Cardiac fibroblast (primary cell): ENCODE measurements around the gene DUSP8.

Source experiments
- DNase-seq, 2 donors: peaks; one replicate each; pipeline versions ENCODE4 v3.0.0 to v3.0.0-alpha.2; 2010; ENCODE audit warnings: low read depth in 2 of 2
- H3K4me3 ChIP-seq, 2 donors: replicated peaks in 1 of 2; 1 replicate in 1 of 2; 2 replicates in 1 of 2; pipeline ENCODE4 v1.5.1; 2011; ENCODE audit warnings: low read depth in 2 of 2, low read length in 2 of 2, mild to moderate bottlenecking in 2 of 2, moderate library complexity in 1 of 2
- CTCF ChIP-seq: IDR thresholded peaks from one replicate; pipeline ENCODE4 v1.5.1; 2011; ENCODE audit warnings: low read depth, mild to moderate bottlenecking, low read length, inconsistent platforms

The DUSP8 gene

GRCh38 chr11:1574933-1575242 is 2.8 kb upstream of the DUSP8 start:
- TF ChIP-seq CTCF = no peak
- H3K4me3 ChIP-seq = no peak overlapping the region
- DNase-seq = no peak

GRCh38 chr11:1574238-1574932 is 2.3 kb upstream of the DUSP8 start:
- peak; percentile 53 for TF ChIP-seq CTCF
- no peak overlapping the region for H3K4me3 ChIP-seq
- peak; percentile 33 to 45 for DNase-seq

DNA sequence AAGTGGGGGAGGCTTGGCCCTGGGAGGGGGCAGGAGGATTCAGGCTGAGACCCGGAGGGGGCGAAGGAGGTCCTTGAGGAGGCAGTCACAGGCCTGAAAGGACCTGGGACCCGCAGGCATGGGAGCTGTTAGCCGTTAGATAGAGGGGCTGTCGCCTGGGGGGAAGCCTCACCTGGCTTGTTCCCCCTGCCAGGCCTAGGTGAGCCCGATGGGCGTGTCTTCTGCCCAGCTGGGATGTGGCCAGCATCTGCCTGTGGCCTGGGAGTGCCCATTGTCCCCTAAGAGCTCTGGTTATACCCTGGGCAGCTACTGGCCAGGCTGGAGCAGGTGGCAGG is 1.8 kb upstream of the DUSP8 start:
- no peak for TF ChIP-seq CTCF
- DNase-seq = no peak
- no peak overlapping the region for H3K4me3 ChIP-seq

GRCh38 chr11:1573077-1573902 is 1.2 kb upstream of the DUSP8 start:
- DNase-seq = no peak
- H3K4me3 ChIP-seq = no peak overlapping the region
- no peak for TF ChIP-seq CTCF

DNA sequence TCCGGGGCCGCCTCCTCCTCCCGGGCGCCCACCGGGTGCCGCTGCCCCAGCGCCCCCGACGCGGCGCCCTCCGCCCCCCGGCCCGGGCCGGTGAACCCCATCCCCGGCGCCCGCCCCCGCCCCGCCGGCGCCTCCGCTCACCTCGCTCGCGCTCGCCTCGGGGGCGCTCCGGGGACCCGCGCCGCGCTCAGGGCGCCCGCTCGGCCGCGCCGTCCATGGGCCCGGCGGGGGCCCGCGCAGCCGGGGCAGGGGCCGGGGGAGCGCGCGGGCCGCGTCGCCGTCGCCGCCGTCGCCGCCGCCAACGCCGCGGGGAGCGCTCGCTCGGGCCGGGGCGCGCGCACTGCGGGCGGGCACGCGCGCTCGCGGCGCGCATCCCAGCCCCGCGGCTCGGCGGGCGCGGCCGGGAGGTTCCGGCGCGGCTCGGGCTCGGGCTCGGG is 293 bp downstream of the DUSP8 start:
- TF ChIP-seq CTCF = no peak
- DNase-seq = no peak
- H3K4me3 ChIP-seq = peak overlapping the region in 1 of 2 donors; percentile 50

GRCh38 chr11:1570896-1571759 is 943 bp downstream of the DUSP8 start:
- peak overlapping the region in 1 of 2 donors; percentile 50 for H3K4me3 ChIP-seq
- no peak for TF ChIP-seq CTCF
- DNase-seq = no peak
